ENCODE data around the gene PDE4D.

- TF ChIP-seq CTCF (IDR thresholded peaks at IDR 0.05; ENCODE audit: insufficient read depth, low read length) (no peak), REST (IDR thresholded peaks at IDR 0.05; ENCODE audit: insufficient replicate concordance, low read depth) (no peak), SPI1 (IDR thresholded peaks at IDR 0.05; ENCODE audit: borderline replicate concordance, low read depth) (no peak), GABPA (IDR thresholded peaks at IDR 0.05; ENCODE audit: low read depth) (no peak)
These were observed 393.5 kb downstream of the PDE4D start for GRCh38 chr5:59500014-59500413.
